Body of pancreas (tissue), 4 donors: ENCODE data around the gene BICRAL. TPM values are rescaled to one million over a fixed set of nuclear protein-coding genes. Genes with fewer than 3 reads are reported as not detected.
"Not testable (repeated sequence)": the region's sequence is repeated elsewhere in the genome, so short reads cannot be mapped to it uniquely, and the experiment has no call there.

Source experiments
- ATAC-seq: fragments of 150-250 bp; one replicate; pipeline ENCODE4 v1.9.1; 2016
- DNase-seq, 4 donors: peaks; one replicate each; pipeline ENCODE4 v3.0.0-alpha.2; 2019
- H3K27ac ChIP-seq, 4 donors: fragments of 200-600 bp; sonication (generic); 1 replicate in 3 of 4; 2 replicates in 1 of 4; pipeline versions ENCODE4 v1.5.1 to v1.6.1; 2016 to 2019; ENCODE audit warnings: mild to moderate bottlenecking in 1 of 4, mixed read lengths in 1 of 4, moderate library complexity in 1 of 4
- H3K27me3 ChIP-seq, 2 donors: fragments of 200-600 bp; sonication (generic); one replicate each; pipeline ENCODE4 v1.6.0; 2016; ENCODE audit warnings: mild to moderate bottlenecking in 1 of 2
- H3K36me3 ChIP-seq, 2 donors: fragments of 200-600 bp; sonication (generic); replicated peaks in 1 of 2; 2 replicates each; pipeline ENCODE4 v1.5.1; 2016; ENCODE audit warnings: low read depth in 2 of 2; ENCODE audit not compliant: insufficient read depth in 1 of 2
- H3K4me1 ChIP-seq: fragments of 200-600 bp; sonication (generic); one replicate; pipeline ENCODE4 v1.6.0; 2016
- H3K4me3 ChIP-seq, 2 donors: fragments of 200-600 bp; sonication (generic); 1 replicate in 1 of 2; 2 replicates in 1 of 2; pipeline ENCODE4 v1.5.1; 2016 to 2019
- H3K9me3 ChIP-seq, 3 donors: fragments of 200-600 bp; sonication (generic); 1 replicate in 2 of 3; 2 replicates in 1 of 3; pipeline ENCODE4 v1.5.1; 2016
- CTCF ChIP-seq, 7 experiments: fragments of 450-650 bp in 4 of 7; fragments of 200-600 bp in 3 of 7; sonication (generic) in 3 of 7; IDR thresholded peaks; one replicate each; pipeline ENCODE4 v1.5.1; 2016 to 2019; ENCODE audit warnings: antibody characterized with exemption in 7 of 7
- POLR2A ChIP-seq, 3 donors: fragments of 450-650 bp; IDR thresholded peaks; one replicate each; pipeline ENCODE4 v1.6.1; 2016; ENCODE audit warnings: antibody characterized with exemption in 3 of 3, mild to moderate bottlenecking in 2 of 3
- WGBS, 2 donors: methylation state at CpG; one replicate each; pipeline ENCODE4 v1.1.5; 2017; 5-methylcytosine and 5-hydroxymethylcytosine counted together
- intact Hi-C: fragments of 100-400 bp; cut with DNase I; formaldehyde crosslinking; loops from one replicate; pipeline ENCODE4 v1.15.1; 2023
- total RNA-seq, 2 donors: library from RNA; depleted of rRNA; stranded (reverse); fragments of >200 nt; gene quantifications; one replicate each; pipeline ENCODE4 v1.1.0, GENCODE V29; 2016

BICRAL gene
- total RNA-seq, 2 donors from 2014 or later = 6.9 to 8.6 TPM

- Histone ChIP-seq H3K36me3 (no peaks in the 10 kb centered on the region), H3K27ac (peak overlapping the region in 1 of 4 donors; percentile 64), H3K9me3 (no peaks in the 10 kb centered on the region), H3K4me1 (peaks cover 8% of the 10 kb centered on the region), H3K4me3 (no peak overlapping the region), H3K27me3 (no peaks in the 10 kb centered on the region)
- WGBS, 2 donors = 91 to 94% methylated on average over 4 of the region's 4 CpGs
- no peak for ATAC-seq
- no peak for DNase-seq
- intact Hi-C loops = no loop called here
- no peak for TF ChIP-seq CTCF (IDR thresholded peaks at IDR 0.05)
- TF ChIP-seq POLR2A (IDR thresholded peaks at IDR 0.05) = no peak
These were observed 7.7 kb upstream of the BICRAL start for GRCh38 chr6:42774201-42774600.

- H3K4me1 ChIP-seq = not testable (repeated sequence)
These were observed 6.9 kb upstream of the BICRAL start for GRCh38 chr6:42774821-42775487.

GRCh38 chr6:42777126-42777822 is 4.6 kb upstream of the BICRAL start:
- Histone ChIP-seq H3K4me1 (peaks cover 10% of the 10 kb centered on the region), H3K27ac (peak overlapping the region in 2 of 4 donors; percentile 28 to 56), H3K27me3 (no peaks in the 10 kb centered on the region), H3K4me3 (no peak overlapping the region), H3K9me3 (no peaks in the 10 kb centered on the region), H3K36me3 (no peaks in the 10 kb centered on the region)
- no peak for ATAC-seq
- TF ChIP-seq CTCF (IDR thresholded peaks at IDR 0.05) (no peak), POLR2A (IDR thresholded peaks at IDR 0.05) (no peak)
- no peak for DNase-seq
- intact Hi-C loops = no loop called here
- WGBS, 2 donors = 52 to 85% methylated on average over 2 of the region's 2 CpGs

More at GRCh38 chr6:42774821-42775487, 6.9 kb upstream of the BICRAL start:
- ATAC-seq, intact Hi-C loops, H3K9me3 ChIP-seq, H3K4me3 ChIP-seq, H3K36me3 ChIP-seq, H3K27me3 ChIP-seq: not testable (repeated sequence)
- WGBS, 2 donors = 71 to 95% methylated on average over 10 of the region's 10 CpGs
- H3K27ac ChIP-seq = peak overlapping the region in 2 of 4 donors; percentile 9 to 64
- DNase-seq = peak in 1 of 4 donors; percentile 33
- peak in 1 of 3 donors; percentile 9 for TF ChIP-seq POLR2A (IDR thresholded peaks at IDR 0.05)

- TF ChIP-seq POLR2A (IDR thresholded peaks at IDR 0.05) = no peak
- no peak for TF ChIP-seq CTCF (IDR thresholded peaks at IDR 0.05)
- ATAC-seq (no peak), DNase-seq (no peak)
- Histone ChIP-seq H3K4me1 (peaks cover 10% of the 10 kb centered on the region), H3K9me3 (no peaks in the 10 kb centered on the region), H3K27me3 (no peaks in the 10 kb centered on the region), H3K27ac (peak overlapping the region in 2 of 4 donors; percentile 4 to 56), H3K36me3 (no peaks in the 10 kb centered on the region), H3K4me3 (no peak overlapping the region)
- intact Hi-C loops = no loop called here
- 58 to 79% methylated on average over 2 of the region's 2 CpGs for WGBS, 2 donors
These were observed 3.7 kb upstream of the BICRAL start for GRCh38 chr6:42778122-42778521.

- no peak for TF ChIP-seq CTCF (IDR thresholded peaks at IDR 0.05)
- TF ChIP-seq POLR2A (IDR thresholded peaks at IDR 0.05) = no peak
- peaks cover 12% of the 10 kb centered on the region for H3K4me1 ChIP-seq
- no peak overlapping the region for H3K27ac ChIP-seq
- H3K4me3 ChIP-seq = no peak overlapping the region
- H3K27me3 ChIP-seq = no peaks in the 10 kb centered on the region
- intact Hi-C loops = no loop called here
- DNase-seq (no peak), ATAC-seq (no peak)
- H3K9me3 ChIP-seq = no peaks in the 10 kb centered on the region
- 87 to 88% methylated on average over 6 of the region's 6 CpGs for WGBS, 2 donors
- H3K36me3 ChIP-seq = no peaks in the 10 kb centered on the region
These were observed 2.3 kb upstream of the BICRAL start for GRCh38 chr6:42779521-42779920.
